ENCODE data around the gene SPTBN4.

SPTBN4 gene

DNA sequence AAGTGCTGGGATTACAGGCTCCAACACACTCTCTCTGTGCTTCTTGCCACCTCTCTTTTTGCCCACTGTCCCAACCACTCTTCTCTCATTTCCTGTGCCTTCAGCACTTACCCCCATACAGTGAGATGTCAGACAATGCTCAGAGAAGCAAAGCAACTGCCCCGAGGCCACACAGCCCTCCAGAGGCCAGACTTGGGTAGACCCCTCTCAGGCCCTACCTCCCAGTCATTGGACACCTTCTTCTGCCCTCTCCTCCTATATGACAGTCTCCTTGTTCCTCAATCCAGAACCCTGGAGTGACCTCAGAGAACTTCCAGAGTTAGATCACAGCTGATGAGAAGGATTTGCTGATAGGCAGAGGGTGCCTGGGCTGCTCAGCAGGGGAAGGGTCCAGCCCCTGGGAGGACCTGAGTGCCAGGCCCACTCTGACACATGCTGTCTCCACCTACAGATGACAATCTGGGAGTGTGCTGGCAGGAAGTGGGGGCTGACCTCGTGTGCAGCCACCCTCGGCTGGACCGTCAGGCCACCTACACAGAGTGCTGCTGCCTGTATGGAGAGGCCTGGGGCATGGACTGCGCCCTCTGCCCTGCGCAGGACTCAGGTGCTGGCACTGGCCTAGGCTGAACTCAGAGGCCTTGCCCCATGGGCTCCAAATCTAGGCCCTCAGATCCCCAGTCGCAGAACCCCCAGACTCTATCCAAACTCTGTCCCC is 158.8 kb downstream of the SPTBN4 start:
- no peak overlapping the region for H3K27ac ChIP-seq (ENCODE audit: insufficient read depth, low read length, poor library complexity, severe bottlenecking)
- no peak overlapping the region for H3K4me3 ChIP-seq (ENCODE audit: insufficient read depth, low read depth, low read length, poor library complexity, severe bottlenecking)
- no peaks in the 10 kb centered on the region for H3K9me3 ChIP-seq (ENCODE audit: control insufficient read depth, low read length)
- peaks cover 20% of the 10 kb centered on the region for H3K36me3 ChIP-seq (ENCODE audit: control insufficient read depth, insufficient read depth, low read length)
- H3K27me3 ChIP-seq (replicated peaks; ENCODE audit: control insufficient read depth, insufficient read depth, low read length, poor library complexity, severe bottlenecking), result no peaks in the 10 kb centered on the region
- no peaks in the 10 kb centered on the region for H3K4me1 ChIP-seq (ENCODE audit: control insufficient read depth, insufficient read depth, low read length, poor library complexity, severe bottlenecking)
- DNase-seq, result no peak

All from effector memory CD4-positive, alpha-beta T cell (primary cell).